ENCODE data around the gene MYMX.
"Not testable (repeated sequence)": the region's sequence is repeated elsewhere in the genome, so short reads cannot be mapped to it uniquely, and the experiment has no call there.

MYMX gene

DNA sequence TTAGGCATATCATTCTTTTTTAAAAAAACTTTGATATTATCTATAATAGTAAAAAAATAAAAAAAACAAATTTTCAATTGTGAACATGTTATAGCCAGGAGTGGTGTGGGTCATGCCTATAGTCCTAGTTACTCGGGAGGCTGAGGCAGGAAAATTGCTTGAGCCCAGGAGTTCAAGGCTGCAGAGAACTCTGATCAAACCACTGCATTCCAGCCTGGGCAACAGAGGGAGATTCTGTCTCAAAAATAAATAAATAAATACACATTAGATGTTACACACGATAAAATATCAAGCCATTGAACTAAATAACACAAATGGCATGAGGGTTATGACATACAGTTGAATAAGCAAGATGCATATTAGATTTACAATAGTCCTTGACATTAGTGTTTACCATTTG is 27.9 kb upstream of the MYMX start:
- no peak for DNase-seq

DNA sequence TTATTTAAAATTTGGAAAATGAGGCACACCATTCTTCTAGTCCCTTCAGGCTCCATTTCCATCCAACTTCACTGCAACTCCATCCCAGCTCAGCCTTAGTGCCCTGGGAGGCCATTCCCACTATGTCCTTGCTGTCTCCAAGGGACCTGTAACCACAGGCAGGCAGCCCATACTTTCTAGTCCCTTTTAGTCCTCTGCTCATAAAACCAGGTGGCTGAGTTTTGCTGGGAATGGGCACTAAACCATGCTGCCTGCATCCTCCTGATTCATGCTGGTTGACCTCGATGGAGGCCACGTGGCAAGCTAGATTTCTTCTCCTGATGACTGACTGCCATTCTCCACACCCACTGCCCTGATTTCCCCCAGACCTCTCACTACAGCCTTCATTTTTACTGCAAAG is 27.5 kb upstream of the MYMX start:
- DNase-seq, result no peak

DNA sequence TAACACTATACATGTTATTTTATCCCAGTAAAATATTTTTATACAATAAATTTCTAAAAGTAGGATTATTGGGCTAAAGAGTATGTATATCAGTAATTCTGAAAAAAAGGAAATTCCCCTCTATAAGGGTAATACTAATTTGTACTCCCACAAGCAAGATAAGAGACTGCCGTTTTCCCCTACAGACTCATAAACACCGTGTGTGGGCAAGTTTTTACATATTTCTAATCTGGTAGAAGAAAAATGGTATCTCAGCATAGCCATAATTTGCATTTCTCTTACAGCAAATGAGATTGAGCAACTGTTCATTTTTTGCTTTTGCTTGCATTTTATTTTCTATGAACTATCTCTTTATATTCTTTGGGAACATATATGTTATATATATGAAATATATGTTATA is 26.0 kb upstream of the MYMX start:
- no peak for DNase-seq

- DNase-seq, result no peak
These were observed 24.2 kb upstream of the MYMX start for GRCh38 chr6:44192428-44193041.

GRCh38 chr6:44193307-44193910 is 23.3 kb upstream of the MYMX start:
- no peak for DNase-seq

GRCh38 chr6:44194326-44194725 is 22.4 kb upstream of the MYMX start:
- DNase-seq, result no peak

DNA sequence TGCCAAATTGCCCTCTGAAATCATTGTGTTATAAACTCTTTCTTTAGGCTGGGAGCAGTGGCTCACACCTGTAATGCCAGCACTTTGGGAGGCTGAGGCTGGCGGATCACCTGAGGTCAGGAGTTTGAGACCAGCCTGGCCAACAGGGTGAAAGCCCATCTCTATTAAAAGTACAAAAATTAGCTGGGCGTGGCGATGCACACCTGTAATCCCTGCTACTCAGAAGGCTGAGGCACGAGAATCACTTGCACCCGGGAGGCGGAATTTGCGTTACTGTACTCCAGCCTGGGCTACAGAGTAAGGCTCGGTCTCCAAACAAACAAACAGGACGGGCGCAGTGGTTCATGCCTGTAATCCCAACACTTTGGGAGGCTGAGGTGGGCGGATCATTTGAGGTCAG is 20.4 kb upstream of the MYMX start:
- DNase-seq, result not testable (repeated sequence)

GRCh38 chr6:44198684-44199083 is 18.0 kb upstream of the MYMX start:
- DNase-seq, result no peak

GRCh38 chr6:44199883-44200282 is 16.8 kb upstream of the MYMX start:
- DNase-seq, result no peak

GRCh38 chr6:44201200-44201599 is 15.5 kb upstream of the MYMX start:
- DNase-seq, result no peak

DNA sequence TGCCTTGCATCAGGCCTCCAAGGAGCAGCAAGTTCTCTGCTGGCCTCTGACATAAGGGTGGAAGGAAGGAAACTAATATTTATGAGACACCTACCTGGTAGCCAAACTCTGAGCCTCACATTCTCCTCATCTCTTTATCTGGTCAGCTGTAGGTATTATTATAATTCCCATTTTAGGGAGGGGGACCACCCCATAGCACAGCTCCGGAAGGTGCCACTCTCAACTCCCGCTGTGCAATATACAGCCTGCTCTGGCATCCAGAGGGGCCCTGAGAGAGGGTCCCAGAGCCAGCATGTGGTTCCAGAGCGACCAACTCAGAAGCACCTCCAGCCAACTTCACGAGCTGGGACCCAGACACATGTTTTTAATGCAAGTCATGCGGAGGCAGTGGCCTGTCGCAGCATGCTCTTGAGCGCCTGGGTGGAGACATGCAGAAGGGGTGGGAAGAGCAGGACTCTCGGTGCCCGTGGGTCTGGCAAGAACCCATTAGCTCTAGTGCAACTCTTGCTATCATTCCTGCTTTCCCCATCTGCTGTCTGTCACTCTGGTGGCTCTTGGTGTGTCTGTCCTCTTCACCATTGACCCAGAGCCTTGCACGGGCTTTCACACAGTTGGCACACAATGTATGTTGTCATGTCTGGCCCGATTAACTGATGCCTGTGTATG is 15.0 kb upstream of the MYMX start:
- no peak for DNase-seq

DNA sequence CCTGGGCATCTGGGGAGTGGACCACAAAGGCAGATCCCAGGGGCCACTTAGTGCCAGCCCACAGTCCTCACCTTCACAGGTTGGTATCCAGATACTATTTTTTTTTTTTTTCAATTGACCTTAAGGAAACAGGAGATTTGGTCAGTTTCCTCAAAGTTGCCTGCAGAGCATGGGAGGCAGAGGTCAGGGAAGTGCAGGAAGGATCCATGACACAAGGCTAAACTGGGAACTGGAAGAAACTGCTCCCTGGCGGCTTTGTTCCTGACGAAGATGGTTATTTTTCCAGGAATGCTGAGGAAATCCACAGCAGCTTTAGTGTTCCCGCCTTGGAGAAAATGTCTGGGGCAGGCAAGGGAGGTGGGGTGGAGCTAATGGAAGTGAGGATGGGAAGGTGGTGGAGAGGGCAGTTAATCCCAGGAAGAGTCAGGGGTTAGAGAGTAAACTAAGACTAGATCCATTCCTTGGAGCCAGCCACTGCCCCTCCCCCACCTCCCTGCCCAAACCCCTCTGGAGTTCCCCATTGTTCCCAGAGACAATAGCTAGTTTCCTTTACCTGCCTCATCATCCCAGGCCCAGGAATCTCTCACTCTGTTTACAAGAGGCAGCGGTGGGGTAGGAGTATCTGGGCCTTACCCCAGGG is 14.3 kb upstream of the MYMX start:
- DNase-seq, result no peak

DNA sequence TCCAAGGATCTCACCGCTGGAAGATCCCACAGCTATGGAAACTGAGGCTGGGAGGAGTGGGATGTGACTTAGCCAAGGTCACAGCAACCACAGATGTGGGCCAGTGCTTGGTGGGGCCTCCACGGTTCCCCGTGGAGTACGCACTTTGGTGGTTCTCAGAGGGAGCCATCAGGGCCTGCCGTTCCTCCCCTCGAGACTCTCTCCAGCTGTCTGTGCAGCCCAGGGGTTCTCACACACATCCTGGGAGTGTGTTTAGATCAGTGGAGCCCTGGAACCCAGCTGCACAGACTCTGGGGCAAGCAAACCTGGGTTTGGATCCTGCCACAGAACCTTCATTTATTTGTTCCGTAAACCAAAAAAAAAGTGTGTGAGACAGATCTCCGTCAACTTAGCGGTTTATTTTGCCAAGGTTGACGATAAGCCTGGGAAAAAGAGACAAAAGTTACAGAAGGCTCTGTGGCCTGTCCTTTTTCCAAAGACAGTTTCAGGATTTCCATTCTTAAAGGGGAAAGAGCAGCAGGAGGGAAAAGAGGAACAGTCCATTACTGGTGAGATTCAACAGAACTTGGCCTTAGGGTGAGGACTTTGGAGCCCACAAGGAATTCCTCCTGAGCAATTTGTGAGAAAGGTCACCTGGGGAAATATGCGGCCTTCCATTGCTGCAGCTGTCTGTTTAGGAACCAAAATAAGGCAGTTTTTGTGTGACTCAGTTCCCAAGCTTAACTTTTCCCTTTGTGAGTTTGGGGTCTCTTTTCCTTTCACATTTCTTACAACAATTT is 13.6 kb upstream of the MYMX start:
- DNase-seq, result no peak

- no peak for DNase-seq
These were observed 12.8 kb upstream of the MYMX start for GRCh38 chr6:44203955-44204354.

- no peak for DNase-seq
These were observed 8.8 kb upstream of the MYMX start for GRCh38 chr6:44207966-44208365.

DNA sequence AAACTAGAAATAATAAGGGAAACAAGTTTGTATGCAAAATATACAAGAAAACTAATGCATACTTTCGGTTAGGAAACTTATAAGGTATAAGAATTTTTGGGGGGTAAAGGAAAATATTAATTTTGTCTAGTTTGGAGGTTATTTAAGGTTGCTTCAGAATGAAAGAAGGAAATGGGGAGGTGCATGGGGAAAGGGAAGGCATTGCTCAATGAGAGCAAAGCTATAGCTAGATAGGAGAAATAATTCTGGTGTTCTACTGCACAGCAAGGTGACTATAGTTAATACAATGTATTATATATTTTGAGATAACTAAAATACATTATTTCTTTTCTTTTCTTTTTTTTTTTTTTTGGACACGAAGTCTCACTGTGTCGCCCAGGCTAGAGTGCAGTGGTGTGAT is 5.4 kb upstream of the MYMX start:
- no peak for DNase-seq

DNA sequence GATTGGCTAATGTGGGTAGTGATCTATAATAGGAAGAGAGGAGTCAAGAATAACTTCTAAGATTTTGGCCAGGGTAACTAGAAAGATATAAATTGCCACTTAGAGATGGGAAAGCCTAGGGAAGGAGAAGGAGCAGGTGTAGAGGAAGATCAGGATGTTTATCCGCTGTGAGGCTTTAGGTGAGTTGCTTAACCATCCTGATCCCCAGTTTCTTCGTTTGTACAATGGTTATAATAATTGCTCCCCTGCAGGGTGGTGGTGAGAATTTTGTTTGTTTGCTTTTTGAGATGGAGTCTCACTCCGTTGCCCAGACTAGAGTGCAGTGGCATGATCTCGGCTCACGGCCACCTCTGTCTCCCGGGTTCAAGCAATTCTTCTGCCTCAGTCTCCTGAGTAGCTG is 2.4 kb upstream of the MYMX start:
- DNase-seq, result no peak

- no peak for DNase-seq
These were observed 812 bp downstream of the MYMX start for GRCh38 chr6:44217332-44218143.

GRCh38 chr6:44219053-44219814 is 2.5 kb downstream of the MYMX start:
- no peak for DNase-seq

DNA sequence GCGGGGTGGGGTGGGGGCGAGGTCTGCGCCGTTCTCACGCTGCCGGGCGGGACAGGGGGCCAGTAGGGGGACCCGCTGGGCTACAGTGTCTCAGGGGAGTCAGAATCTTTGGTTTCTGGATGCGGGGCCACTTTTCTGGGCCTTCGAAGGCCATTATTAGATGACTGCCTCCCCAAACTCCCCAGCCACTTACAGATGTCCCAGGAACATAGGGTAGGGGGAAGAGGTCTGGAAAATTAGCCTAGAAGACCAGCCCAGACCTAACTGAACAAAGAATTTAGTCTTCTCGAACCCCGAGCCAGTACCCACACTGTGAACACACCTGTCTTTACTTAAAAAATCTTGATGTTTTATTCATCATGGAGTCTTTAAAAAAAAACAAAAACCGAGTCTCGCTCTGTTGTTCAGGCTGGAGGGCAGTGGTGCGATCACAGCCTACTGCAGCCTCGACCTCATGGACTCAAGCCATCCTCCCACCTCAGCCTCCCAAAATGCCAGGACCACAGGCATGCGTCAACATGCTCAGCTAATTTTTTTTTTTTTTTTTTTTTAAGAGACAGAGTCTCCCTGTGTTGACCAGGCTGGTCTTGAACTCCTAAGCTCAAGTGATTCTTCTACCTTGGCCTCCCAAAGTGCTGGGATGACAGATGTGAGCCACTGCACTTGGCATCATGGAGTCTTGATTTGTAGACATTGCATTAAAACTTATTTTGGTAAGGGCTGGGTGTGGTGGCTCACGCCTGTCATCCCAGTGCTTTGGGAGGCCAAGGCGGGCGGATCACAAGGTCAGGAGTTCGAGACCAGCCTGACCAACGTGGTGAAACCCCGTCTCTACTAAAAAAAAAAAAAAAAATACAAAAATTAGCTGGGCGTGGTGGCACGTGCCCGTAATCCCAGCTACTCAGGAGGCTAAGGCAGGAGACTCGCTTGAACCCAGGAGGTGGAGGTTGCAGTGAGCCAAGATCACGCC is 3.4 kb downstream of the MYMX start:
- no peak for DNase-seq

- DNase-seq, result no peak
These were observed 4.2 kb downstream of the MYMX start for GRCh38 chr6:44220913-44221290.

All from activated CD4-positive, alpha-beta T cell treated with anti-CD3 and anti-CD28 coated beads for 4 hours (primary cell).